ENCODE results near the gene ROBO4. TPM values are rescaled to one million over a fixed set of nuclear protein-coding genes. Genes with fewer than 3 reads are reported as not detected.

ROBO4 gene
- total and polyA plus RNA-seq, 2 of the 13 experiments (the other 11 are each of a cell fraction or from before 2014, with no cell fraction given): 0.07 to 1.1 TPM

DNA sequence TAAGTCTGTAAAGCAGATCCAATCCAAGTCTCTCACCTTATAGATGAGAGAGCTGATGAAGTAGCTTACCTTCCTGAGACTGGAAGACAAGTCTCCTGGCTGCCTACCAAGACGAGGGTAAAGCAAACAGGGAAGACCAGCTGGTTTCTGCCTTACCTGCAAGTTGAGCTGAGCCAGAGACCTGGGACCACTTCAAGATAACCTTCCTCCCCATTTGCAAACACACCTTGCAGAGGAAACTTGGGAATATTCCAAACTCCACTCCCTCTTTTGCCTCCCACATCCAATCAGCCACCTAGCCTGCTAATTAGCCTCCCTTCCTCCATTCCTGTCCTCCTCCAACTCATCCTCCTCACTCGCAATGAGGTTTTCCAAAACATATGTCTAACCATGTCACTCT, 55.8 kb downstream of the ROBO4 start:
- POLR2A ChIA-PET: no interaction called here
- TF ChIP-seq, protein P1, sequence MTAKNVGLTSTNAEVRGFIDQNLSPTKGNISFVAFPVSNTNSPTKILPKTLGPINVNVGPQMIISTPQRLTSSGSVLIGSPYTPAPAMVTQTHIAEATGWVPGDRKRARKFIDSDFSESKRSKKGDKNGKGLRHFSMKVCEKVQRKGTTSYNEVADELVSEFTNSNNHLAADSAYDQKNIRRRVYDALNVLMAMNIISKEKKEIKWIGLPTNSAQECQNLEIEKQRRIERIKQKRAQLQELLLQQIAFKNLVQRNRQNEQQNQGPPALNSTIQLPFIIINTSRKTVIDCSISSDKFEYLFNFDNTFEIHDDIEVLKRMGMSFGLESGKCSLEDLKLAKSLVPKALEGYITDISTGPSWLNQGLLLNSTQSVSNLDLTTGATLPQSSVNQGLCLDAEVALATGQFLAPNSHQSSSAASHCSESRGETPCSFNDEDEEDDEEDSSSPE (CRISPR knock-in tag; IDR thresholded peaks at IDR 0.05): no peak
- TF ChIP-seq SMARCC2 (IDR thresholded peaks at IDR 0.05): no peak
- TF ChIP-seq ZNF205 (CRISPR knock-in tag; IDR thresholded peaks at IDR 0.05): no peak
- TF ChIP-seq KDM5A (IDR thresholded peaks at IDR 0.05; ENCODE audit: borderline replicate concordance, low read length): no peak
- TF ChIP-seq, protein P2, sequence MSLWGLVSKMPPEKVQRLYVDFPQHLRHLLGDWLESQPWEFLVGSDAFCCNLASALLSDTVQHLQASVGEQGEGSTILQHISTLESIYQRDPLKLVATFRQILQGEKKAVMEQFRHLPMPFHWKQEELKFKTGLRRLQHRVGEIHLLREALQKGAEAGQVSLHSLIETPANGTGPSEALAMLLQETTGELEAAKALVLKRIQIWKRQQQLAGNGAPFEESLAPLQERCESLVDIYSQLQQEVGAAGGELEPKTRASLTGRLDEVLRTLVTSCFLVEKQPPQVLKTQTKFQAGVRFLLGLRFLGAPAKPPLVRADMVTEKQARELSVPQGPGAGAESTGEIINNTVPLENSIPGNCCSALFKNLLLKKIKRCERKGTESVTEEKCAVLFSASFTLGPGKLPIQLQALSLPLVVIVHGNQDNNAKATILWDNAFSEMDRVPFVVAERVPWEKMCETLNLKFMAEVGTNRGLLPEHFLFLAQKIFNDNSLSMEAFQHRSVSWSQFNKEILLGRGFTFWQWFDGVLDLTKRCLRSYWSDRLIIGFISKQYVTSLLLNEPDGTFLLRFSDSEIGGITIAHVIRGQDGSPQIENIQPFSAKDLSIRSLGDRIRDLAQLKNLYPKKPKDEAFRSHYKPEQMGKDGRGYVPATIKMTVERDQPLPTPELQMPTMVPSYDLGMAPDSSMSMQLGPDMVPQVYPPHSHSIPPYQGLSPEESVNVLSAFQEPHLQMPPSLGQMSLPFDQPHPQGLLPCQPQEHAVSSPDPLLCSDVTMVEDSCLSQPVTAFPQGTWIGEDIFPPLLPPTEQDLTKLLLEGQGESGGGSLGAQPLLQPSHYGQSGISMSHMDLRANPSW (CRISPR knock-in tag; IDR thresholded peaks at IDR 0.05; ENCODE audit: borderline replicate concordance): no peak
- no peak for TF ChIP-seq KDM6A (CRISPR knock-in tag; IDR thresholded peaks at IDR 0.05; ENCODE audit: low read depth)
- no peak for TF ChIP-seq TBX3 (IDR thresholded peaks at IDR 0.05; ENCODE audit: borderline replicate concordance)
- no peak for TF ChIP-seq ZNF343 (CRISPR knock-in tag; IDR thresholded peaks at IDR 0.05)
- TF ChIP-seq, protein P3, sequence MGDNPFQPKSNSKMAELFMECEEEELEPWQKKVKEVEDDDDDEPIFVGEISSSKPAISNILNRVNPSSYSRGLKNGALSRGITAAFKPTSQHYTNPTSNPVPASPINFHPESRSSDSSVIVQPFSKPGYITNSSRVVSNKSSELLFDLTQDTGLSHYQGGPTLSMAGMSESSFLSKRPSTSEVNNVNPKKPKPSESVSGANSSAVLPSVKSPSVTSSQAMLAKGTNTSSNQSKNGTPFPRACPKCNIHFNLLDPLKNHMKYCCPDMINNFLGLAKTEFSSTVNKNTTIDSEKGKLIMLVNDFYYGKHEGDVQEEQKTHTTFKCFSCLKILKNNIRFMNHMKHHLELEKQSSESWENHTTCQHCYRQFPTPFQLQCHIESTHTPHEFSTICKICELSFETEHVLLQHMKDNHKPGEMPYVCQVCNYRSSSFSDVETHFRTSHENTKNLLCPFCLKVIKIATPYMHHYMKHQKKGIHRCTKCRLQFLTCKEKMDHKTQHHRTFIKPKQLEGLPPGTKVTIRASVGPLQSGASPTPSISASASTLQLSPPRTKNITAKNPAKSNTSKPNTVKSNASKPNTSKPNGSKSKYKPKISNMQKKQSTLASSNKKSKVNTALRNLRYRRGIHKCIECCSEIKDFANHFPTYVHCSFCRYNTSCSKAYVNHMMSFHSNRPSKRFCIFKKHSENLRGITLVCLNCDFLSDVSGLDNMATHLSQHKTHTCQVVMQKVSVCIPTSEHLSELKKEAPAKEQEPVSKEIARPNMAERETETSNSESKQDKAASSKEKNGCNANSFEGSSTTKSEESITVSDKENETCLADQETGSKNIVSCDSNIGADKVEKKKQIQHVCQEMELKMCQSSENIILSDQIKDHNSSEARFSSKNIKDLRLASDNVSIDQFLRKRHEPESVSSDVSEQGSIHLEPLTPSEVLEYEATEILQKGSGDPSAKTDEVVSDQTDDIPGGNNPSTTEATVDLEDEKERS (CRISPR knock-in tag; IDR thresholded peaks at IDR 0.05): no peak
- TF ChIP-seq CBX5 (CRISPR knock-in tag; IDR thresholded peaks at IDR 0.05; ENCODE audit: borderline replicate concordance): no peak
- no peak for TF ChIP-seq ZNF224 (CRISPR knock-in tag; IDR thresholded peaks at IDR 0.05)
- TF ChIP-seq SALL1 (CRISPR knock-in tag; IDR thresholded peaks at IDR 0.05): no peak
- TF ChIP-seq, protein P4, sequence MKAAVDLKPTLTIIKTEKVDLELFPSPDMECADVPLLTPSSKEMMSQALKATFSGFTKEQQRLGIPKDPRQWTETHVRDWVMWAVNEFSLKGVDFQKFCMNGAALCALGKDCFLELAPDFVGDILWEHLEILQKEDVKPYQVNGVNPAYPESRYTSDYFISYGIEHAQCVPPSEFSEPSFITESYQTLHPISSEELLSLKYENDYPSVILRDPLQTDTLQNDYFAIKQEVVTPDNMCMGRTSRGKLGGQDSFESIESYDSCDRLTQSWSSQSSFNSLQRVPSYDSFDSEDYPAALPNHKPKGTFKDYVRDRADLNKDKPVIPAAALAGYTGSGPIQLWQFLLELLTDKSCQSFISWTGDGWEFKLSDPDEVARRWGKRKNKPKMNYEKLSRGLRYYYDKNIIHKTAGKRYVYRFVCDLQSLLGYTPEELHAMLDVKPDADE (CRISPR knock-in tag; IDR thresholded peaks at IDR 0.05): no peak
- TF ChIP-seq MEIS2 (CRISPR knock-in tag; IDR thresholded peaks at IDR 0.05): no peak
- no peak for TF ChIP-seq EZH2 (conservative IDR thresholded peaks at IDR 0.05; ENCODE audit: low read depth, low read length)
- TF ChIP-seq ZNF549 (CRISPR knock-in tag; IDR thresholded peaks at IDR 0.05): no peak
- no peak for TF ChIP-seq CEBPB (IDR thresholded peaks at IDR 0.05; ENCODE audit: borderline replicate concordance, low read depth, low read length)
- no peak for TF ChIP-seq ZNF510 (CRISPR knock-in tag; IDR thresholded peaks at IDR 0.05; ENCODE audit: low read depth)
- TF ChIP-seq LCORL (IDR thresholded peaks at IDR 0.05): no peak
- no peak for TF ChIP-seq LCORL (CRISPR knock-in tag; IDR thresholded peaks at IDR 0.05)

More for the DNA sequence above, 55.8 kb downstream of the ROBO4 start:
- in situ Hi-C loops (cut with HindIII; ENCODE audit: extremely low pct_ligation_motif_present, low pct_unique_long_range_greater_than_20kb) (no loop called here), intact Hi-C loops (cut with micrococcal nuclease; ENCODE audit: unreplicated experiment) (no loop called here)
- no peak for ATAC-seq
- Histone ChIP-seq H3K4me2 (ENCODE audit: low read depth, low read length) (no peak overlapping the region), H3K36me3 (replicated peaks in 1 of 2; ENCODE audit: control insufficient read depth in 1 of 2, insufficient read depth in 2 of 2, low read length in 2 of 2) (no peaks in the 10 kb centered on the region), H3K27ac (ENCODE audit: extremely low read length, insufficient read depth, low read length) (no peak overlapping the region), H3K9ac (ENCODE audit: insufficient read depth, low read depth, low read length) (no peak overlapping the region), H3K4me1 (ENCODE audit: insufficient read depth, low read length) (peaks cover 31% of the 10 kb centered on the region), H3K4me3 (replicated peaks in 1 of 3; ENCODE audit: insufficient read depth in 1 of 3, low read depth in 2 of 3, low read length in 3 of 3) (no peak overlapping the region), H3K79me2 (ENCODE audit: insufficient read depth, low read length) (no peaks in the 10 kb centered on the region), H3K27me3 (ENCODE audit: control insufficient read depth in 1 of 2, insufficient read depth in 2 of 2, low read length in 2 of 2) (peaks cover 19 to 89% of the 10 kb centered on the region in 2 experiments), H3K9me3 (ENCODE audit: low read length) (no peaks in the 10 kb centered on the region), H2AFZ (ENCODE audit: low read length) (no peak overlapping the region), H4K20me1 (ENCODE audit: insufficient read depth, low read length) (no peaks in the 10 kb centered on the region)
- no TSS peak for BruUV-seq (replicated peaks)
- WGBS (ENCODE audit: low lambda C conversion rate): 0% methylated on average over 2 of the region's 2 CpGs
- FAIRE-seq: no peak
- DNase-seq (ENCODE audit: low spot score): no peak
- CTCF ChIA-PET (ENCODE audit: low intra/inter-chr PET ratio, low total read pairs): no interaction called here

Data from HepG2 (cell line).